ENCODE measurements around the gene MLKL.
"Not testable (repeated sequence)": the region's sequence is repeated elsewhere in the genome, so short reads cannot be mapped to it uniquely, and the experiment has no call there.

Gene MLKL

DNA sequence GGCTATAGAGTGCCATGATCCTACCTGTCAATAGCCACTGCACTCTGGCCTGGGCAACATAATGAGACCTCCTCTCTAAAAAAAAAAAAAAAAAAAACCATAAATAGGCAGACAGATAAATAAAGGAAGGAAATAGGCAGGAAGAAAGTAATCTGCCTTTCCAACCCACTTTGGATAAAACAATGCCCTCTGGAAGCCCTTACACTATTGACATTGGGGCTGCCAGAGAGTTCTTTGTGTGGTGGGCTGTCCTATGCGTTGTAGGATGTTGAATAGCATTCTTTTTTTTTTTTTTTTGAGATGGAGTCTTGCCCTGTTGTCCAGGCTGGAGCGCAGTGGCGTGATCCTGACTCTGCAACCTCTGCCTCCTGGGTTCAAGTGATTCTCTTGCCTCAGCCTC, 26.8 kb downstream of the MLKL start:
- no peak for TF ChIP-seq CTCF (IDR thresholded peaks at IDR 0.05; ENCODE audit: control insufficient read depth, insufficient read depth, low read depth, low read length, missing control alignments)
- DNase-seq (ENCODE audit: low read depth): no peak
- H3K4me3 ChIP-seq (ENCODE audit: control insufficient read depth, low read depth, low read length): no peak overlapping the region

DNA sequence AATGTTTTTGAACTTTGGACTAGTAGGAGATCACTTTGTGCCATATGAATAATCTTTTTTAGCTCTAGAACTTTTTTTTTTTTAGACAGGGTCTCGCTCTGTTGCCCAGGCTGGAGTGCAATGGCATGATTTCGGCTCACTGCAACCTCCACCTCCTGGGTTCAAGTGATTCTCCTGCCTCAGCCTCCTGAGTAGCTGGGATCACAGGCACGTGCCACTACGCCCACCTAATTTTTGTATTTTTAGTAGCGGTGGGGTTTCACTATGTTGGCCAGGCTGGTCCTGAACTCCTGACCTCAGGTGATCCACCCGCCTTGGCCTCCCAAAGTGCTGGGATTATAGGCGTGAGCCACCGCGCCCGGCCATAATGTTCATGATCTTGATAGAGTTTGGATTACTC, 31.8 kb downstream of the MLKL start:
- not testable (repeated sequence) for H3K4me3 ChIP-seq (ENCODE audit: control insufficient read depth, low read depth, low read length); DNase-seq (ENCODE audit: low read depth)

GRCh38 chr16:74667255-74667700, 33.4 kb downstream of the MLKL start:
- no peak for TF ChIP-seq CTCF (IDR thresholded peaks at IDR 0.05; ENCODE audit: control insufficient read depth, insufficient read depth, low read depth, low read length, missing control alignments)
- peak overlapping the region; percentile 35 for H3K4me3 ChIP-seq (ENCODE audit: control insufficient read depth, low read depth, low read length)
- DNase-seq (ENCODE audit: low read depth): no peak

- peak; percentile 97 for DNase-seq (ENCODE audit: low read depth)
- no peak for TF ChIP-seq CTCF (IDR thresholded peaks at IDR 0.05; ENCODE audit: control insufficient read depth, insufficient read depth, low read depth, low read length, missing control alignments)
These were observed 34.0 kb downstream of the MLKL start, which contains the start of gene RFWD3 for GRCh38 chr16:74666425-74667254. TSS of gene RFWD3 (minus strand) at chr16:74666877. CDS start at chr16:74661449, 5,428 bp downstream.

DNA sequence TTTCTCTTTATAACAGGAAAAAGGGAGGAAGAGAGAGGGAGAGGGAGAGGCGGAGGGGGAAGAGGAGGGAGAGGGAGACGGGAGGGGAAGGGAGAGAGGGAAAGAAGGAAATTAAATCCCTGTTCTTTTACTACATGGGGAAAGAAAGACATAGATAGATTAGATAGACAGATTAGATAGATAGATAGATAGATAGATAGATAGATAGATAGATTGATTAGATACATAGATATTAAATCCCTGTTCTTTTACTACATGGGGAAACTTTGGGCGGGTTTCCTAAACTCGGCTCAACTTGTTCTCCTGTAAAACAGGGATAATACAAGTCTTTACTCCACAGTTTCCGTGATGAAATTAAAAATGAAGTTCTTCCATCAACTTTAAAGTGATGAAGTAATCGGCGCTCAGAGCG, 34.6 kb downstream of the MLKL start:
- no peak for DNase-seq (ENCODE audit: low read depth)
- TF ChIP-seq CTCF (IDR thresholded peaks at IDR 0.05; ENCODE audit: control insufficient read depth, insufficient read depth, low read depth, low read length, missing control alignments): no peak

More at GRCh38 chr16:74666425-74667254, 34.0 kb downstream of the MLKL start, which contains the start of gene RFWD3:
- H3K4me3 ChIP-seq (ENCODE audit: control insufficient read depth, low read depth, low read length): peak within 1 kb of the TSS; percentile 89

GRCh38 chr16:74661064-74661463, 39.6 kb downstream of the MLKL start:
- TF ChIP-seq CTCF (IDR thresholded peaks at IDR 0.05; ENCODE audit: control insufficient read depth, insufficient read depth, low read depth, low read length, missing control alignments): no peak
- DNase-seq (ENCODE audit: low read depth): no peak
- no peak overlapping the region for H3K4me3 ChIP-seq (ENCODE audit: control insufficient read depth, low read depth, low read length)

More for the DNA sequence above, 34.6 kb downstream of the MLKL start:
- peak overlapping the region; percentile 89 for H3K4me3 ChIP-seq (ENCODE audit: control insufficient read depth, low read depth, low read length)

- H3K4me3 ChIP-seq (ENCODE audit: control insufficient read depth, low read depth, low read length): no peak overlapping the region
- no peak for TF ChIP-seq CTCF (IDR thresholded peaks at IDR 0.05; ENCODE audit: control insufficient read depth, insufficient read depth, low read depth, low read length, missing control alignments)
- DNase-seq (ENCODE audit: low read depth): no peak
These were observed 40.3 kb downstream of the MLKL start for GRCh38 chr16:74660383-74660782.

Measured in AG09309 (cell line).